Heart left ventricle (tissue), 13 donors: ENCODE results near the gene LIF.

Experiments used
- CTCF ChIP-seq, 12 donors: fragments of 200-600 bp; sonication (generic) in 4 of 12; IDR thresholded peaks; one replicate each; pipeline versions ENCODE4 v1.5.0 to v1.8.0; 2018 to 2022; ENCODE audit warnings: antibody characterized with exemption in 12 of 12, mild to moderate bottlenecking in 5 of 12
- POLR2A ChIP-seq, 2 donors: fragments of 450-650 bp; IDR thresholded peaks; one replicate each; pipeline ENCODE4 v1.6.1; 2017; ENCODE audit warnings: antibody characterized with exemption in 2 of 2, mild to moderate bottlenecking in 2 of 2, moderate library complexity in 2 of 2
- donor health status: ischemic (EF 13 %, LVEDD 7.1; RV severe dilation, severe dysfunction).
- donor health status: DM: no; HTN: yes; CAD: no.
- donor health status: DM: no; HTN: no; CAD: no.
- donor health status: ischemic (EF 25% LVEDD 6.9; RV normal size, moderate dysfunction).
- donor health status: ischemic (EF 25% LVEDD 5.7; RV mildly dilated, moderate dysfunction).
- donor health status: ischemic (EF 35%, LVEDD 5.7; RV mildly dilated, moderate dysfunction).
- donor health status: nonischemic (EF 11% LVEDD 7.7; RV severe dilation, severe dysfunction).
- donor health status: DM: yes; HTN: yes; CAD: no.
- donor health status: PGD.
- donor health status: ischemic (EF 29% LVEDD 5.4; RV normal size, mild dysfunction).
- donor health status: nonischemic (EF 23%, LVEDD 6.1; RV moderate dilation, normal function).

- TF ChIP-seq CTCF (IDR thresholded peaks at IDR 0.05) (no peak), POLR2A (IDR thresholded peaks at IDR 0.05) (no peak)
These were observed 33.5 kb downstream of the LIF start for GRCh38 chr22:30212996-30213441.
